Suprapubic skin (tissue), 4 donors: ENCODE measurements around the gene AIFM1.

ENCODE experiments used
- CTCF ChIP-seq, 2 donors: fragments of 200-600 bp in 1 of 2; fragments of 450-650 bp in 1 of 2; sonication (generic) in 1 of 2; IDR thresholded peaks; one replicate each; pipeline ENCODE4 v1.5.1; 2016 to 2019; ENCODE audit warnings: antibody characterized with exemption in 2 of 2, mild to moderate bottlenecking in 1 of 2, moderate library complexity in 1 of 2
- POLR2A ChIP-seq, 2 donors: fragments of 450-650 bp; IDR thresholded peaks; one replicate each; pipeline ENCODE4 v1.6.1; 2017; ENCODE audit warnings: antibody characterized with exemption in 2 of 2, mild to moderate bottlenecking in 2 of 2, moderate library complexity in 2 of 2
- POLR2AphosphoS5 ChIP-seq, 3 donors: sonication (generic); formaldehyde crosslinking; IDR thresholded peaks; one replicate each; pipeline ENCODE4 v1.6.1; 2017; ENCODE audit warnings: antibody characterized with exemption in 3 of 3

GRCh38 chrX:130103605-130104004, 62.0 kb downstream of the AIFM1 start:
- TF ChIP-seq CTCF (IDR thresholded peaks at IDR 0.05) (no peak), POLR2AphosphoS5 (IDR thresholded peaks at IDR 0.05) (no peak), POLR2A (IDR thresholded peaks at IDR 0.05) (no peak)
